GM23338 (cell line): ENCODE results near the gene SEC14L3. TPM values are rescaled to one million over a fixed set of nuclear protein-coding genes. Genes with fewer than 3 reads are reported as not detected.

Source experiments
- ATAC-seq: fragments of 200-7000 bp; cut with Tn5 transposase; 3 replicates; pipeline ENCODE4 v1.9.1; 2020
- DNase-seq: peaks from one replicate; pipeline ENCODE4 v3.0.0-alpha.2; 2015; ENCODE audit warnings: low spot score
- H2AFZ ChIP-seq: fragments of 200-600 bp; sonication (generic); 2 replicates; pipeline ENCODE4 v1.8.0; 2016; ENCODE audit warnings: antibody characterized with exemption, mild to moderate bottlenecking, moderate library complexity
- H3F3A ChIP-seq: fragments of 200-600 bp; sonication (generic); replicated peaks from 2 replicates; pipeline ENCODE4 v1.8.0; 2017; ENCODE audit warnings: antibody characterized with exemption, mixed run types, low read depth
- H3K27ac ChIP-seq: fragments of 200-600 bp; sonication (generic); 2 replicates; pipeline ENCODE4 v1.6.1; 2016; ENCODE audit warnings: low read depth
- H3K27me3 ChIP-seq: fragments of 200-600 bp; sonication (generic); 2 replicates; pipeline ENCODE4 v1.8.0; 2016; ENCODE audit warnings: mild to moderate bottlenecking, mixed run types, moderate library complexity; ENCODE audit not compliant: insufficient read depth
- H3K36me3 ChIP-seq: fragments of 200-600 bp; sonication (generic); 2 replicates; pipeline ENCODE4 v1.8.0; 2016; ENCODE audit warnings: mild to moderate bottlenecking; ENCODE audit not compliant: insufficient read depth
- H3K4me1 ChIP-seq: fragments of 200-600 bp; sonication (generic); 2 replicates; pipeline ENCODE4 v1.8.0; 2016; ENCODE audit warnings: mild to moderate bottlenecking, moderate library complexity; ENCODE audit not compliant: insufficient read depth
- H3K4me2 ChIP-seq: fragments of 200-600 bp; sonication (generic); 2 replicates; pipeline ENCODE4 v1.7.1; 2017; ENCODE audit warnings: mixed run types
- H3K4me3 ChIP-seq: fragments of 200-600 bp; sonication (generic); 2 replicates; pipeline ENCODE4 v1.6.1; 2016; ENCODE audit warnings: mixed run types
- H3K79me2 ChIP-seq: fragments of 200-600 bp; sonication (generic); replicated peaks from 2 replicates; pipeline ENCODE4 v1.8.0; 2017; ENCODE audit warnings: mild to moderate bottlenecking; ENCODE audit not compliant: insufficient read depth
- H3K9me2 ChIP-seq: fragments of 200-600 bp; sonication (generic); 2 replicates; pipeline ENCODE4 v1.8.0; 2017; ENCODE audit not compliant: insufficient read depth
- H4K20me1 ChIP-seq: fragments of 200-600 bp; sonication (generic); replicated peaks from 2 replicates; pipeline ENCODE4 v1.8.0; 2017; ENCODE audit warnings: mild to moderate bottlenecking; ENCODE audit not compliant: insufficient read depth
- H3K27ac Mint-ChIP-seq: 2 replicates; pipeline ENCODE4 v1.8.0; 2020; ENCODE audit warnings: inconsistent platforms, mild to moderate bottlenecking, moderate library complexity, mixed read lengths
- H3K27me3 Mint-ChIP-seq: 3 replicates; pipeline ENCODE4 v1.8.0; 2022; ENCODE audit warnings: low read depth, mild to moderate bottlenecking, moderate library complexity, mixed read lengths, inconsistent platforms; ENCODE audit not compliant: insufficient read depth, poor library complexity
- H3K36me3 Mint-ChIP-seq: 3 replicates; pipeline ENCODE4 v1.8.0; 2021; ENCODE audit warnings: low read depth, mild to moderate bottlenecking, inconsistent platforms, moderate library complexity, mixed read lengths
- H3K4me1 Mint-ChIP-seq: 3 replicates; pipeline ENCODE4 v1.8.0; 2020; ENCODE audit warnings: mild to moderate bottlenecking, inconsistent platforms, mixed read lengths
- H3K4me3 Mint-ChIP-seq: 3 replicates; pipeline ENCODE4 v1.8.0; 2021; ENCODE audit warnings: moderate library complexity, mild to moderate bottlenecking, inconsistent platforms, mixed read lengths
- H3K9me3 Mint-ChIP-seq: 3 replicates; pipeline ENCODE4 v1.8.0; 2020; ENCODE audit warnings: moderate library complexity, mild to moderate bottlenecking, inconsistent platforms, mixed read lengths
- CREB1 ChIP-seq: fragments of 250-450 bp; sonication (Bioruptor Pico); IDR thresholded peaks from 2 replicates; pipeline ENCODE4 v1.5.0; 2020; ENCODE audit warnings: low read depth, mild to moderate bottlenecking, moderate library complexity
- EZH2 ChIP-seq: fragments of 200-600 bp; sonication (generic); IDR thresholded peaks from one replicate; pipeline ENCODE4 v1.8.0; 2017; ENCODE audit warnings: antibody characterized with exemption, mild to moderate bottlenecking, low read depth; ENCODE audit not compliant: unreplicated experiment
- EZH2phosphoT487 ChIP-seq: fragments of 200-600 bp; sonication (generic); IDR thresholded peaks from one replicate; pipeline ENCODE4 v1.8.1; 2018; ENCODE audit warnings: antibody characterized with exemption; ENCODE audit not compliant: unreplicated experiment
- JUNB ChIP-seq: IDR thresholded peaks from one replicate; pipeline ENCODE4 v1.6.1; 2016; ENCODE audit warnings: antibody characterized with exemption; ENCODE audit not compliant: unreplicated experiment
- NANOG ChIP-seq: IDR thresholded peaks from 2 replicates; pipeline ENCODE4 v1.6.1; 2016; ENCODE audit warnings: antibody characterized with exemption, borderline replicate concordance
- STAT1 ChIP-seq: IDR thresholded peaks from one replicate; pipeline ENCODE4 v1.6.1; 2016; ENCODE audit warnings: antibody characterized with exemption; ENCODE audit not compliant: unreplicated experiment
- ZNF114 ChIP-seq: fragments of 250-450 bp; sonication (Bioruptor Pico); IDR thresholded peaks from 2 replicates; pipeline ENCODE4 v1.5.0; 2020; ENCODE audit warnings: mild to moderate bottlenecking, moderate library complexity
- ZNF331 ChIP-seq: fragments of 250-450 bp; sonication (Bioruptor Pico); IDR thresholded peaks from 2 replicates; pipeline ENCODE4 v1.5.0; 2020; ENCODE audit warnings: low read depth, mild to moderate bottlenecking, moderate library complexity
- polyA plus RNA-seq: library from polyadenylated mRNA; unstranded; fragments of >200 nt; fragmentation: Nextera tagmentation; extraction: Ambion mirVana; gene quantifications from 2 replicates; pipeline ENCODE4 v1.2.1, GENCODE V29; 2016
- total RNA-seq: library from RNA; depleted of rRNA; stranded (reverse); fragments of >200 nt; shearing (Covaris generic); gene quantifications from 2 replicates; pipeline ENCODE4 v1.2.3, GENCODE V29; 2014
- TF ChIP-seq, protein P1 (sequence below): fragments of 250-450 bp; sonication (Bioruptor Pico); IDR thresholded peaks from 2 replicates; pipeline ENCODE4 v1.5.0; 2020; ENCODE audit warnings: mild to moderate bottlenecking, moderate library complexity
- TF ChIP-seq, protein P2 (sequence below), 2 experiments: fragments of 200-600 bp in 1 of 2; sonication (generic) in 1 of 2; conservative IDR thresholded peaks; 2 replicates each; pipeline versions ENCODE4 v1.5.1 to v1.6.1; 2016 to 2017; ENCODE audit warnings: antibody characterized with exemption in 2 of 2, low read depth in 2 of 2, mild to moderate bottlenecking in 2 of 2, moderate library complexity in 1 of 2
- TF ChIP-seq, protein P3 (sequence below): IDR thresholded peaks from 2 replicates; pipeline ENCODE4 v1.6.1; 2016; ENCODE audit warnings: antibody characterized with exemption

Gene SEC14L3
- total and polyA plus RNA-seq, 2 experiments from 2014 or later: not detected

DNA sequence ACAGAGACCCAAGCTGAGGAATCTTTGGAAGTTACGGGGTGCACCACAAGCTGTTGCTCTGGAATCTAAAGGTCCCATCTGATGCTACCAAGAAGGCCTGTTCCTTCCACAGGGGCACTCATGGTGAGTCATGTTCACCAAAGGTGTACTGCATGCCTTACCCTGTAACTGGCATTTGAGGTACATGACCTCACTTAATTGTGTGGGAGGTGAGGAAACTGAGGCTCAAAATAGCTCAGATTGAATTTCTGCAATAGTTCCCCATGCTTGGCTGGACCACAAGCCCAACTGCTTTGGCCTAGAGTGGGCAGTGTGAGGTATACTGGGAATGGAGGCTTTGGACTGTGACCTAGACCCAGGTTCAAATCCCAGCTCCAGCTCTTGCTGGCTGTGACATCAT, 38.0 kb downstream of the SEC14L3 start:
- Histone ChIP-seq H4K20me1 (no peaks in the 10 kb centered on the region), H3F3A (peaks cover 3% of the 10 kb centered on the region; the same call in 1 of the 2 replicates), H3K4me3 (no peak overlapping the region), H3K27ac (no peak overlapping the region), H2AFZ (no peak overlapping the region), H3K4me2 (no peak overlapping the region), H3K36me3 (no peaks in the 10 kb centered on the region), H3K27me3 (no peaks in the 10 kb centered on the region), H3K4me1 (no peaks in the 10 kb centered on the region), H3K9me2 (0 out of 2 replicates have a peak, but pooled peaks cover 4% of the 10 kb centered on the region), H3K79me2 (no peaks in the 10 kb centered on the region)
- H3K9me3 Mint-ChIP-seq: peaks cover 7% of the 10 kb centered on the region
- TF ChIP-seq, protein P1, sequence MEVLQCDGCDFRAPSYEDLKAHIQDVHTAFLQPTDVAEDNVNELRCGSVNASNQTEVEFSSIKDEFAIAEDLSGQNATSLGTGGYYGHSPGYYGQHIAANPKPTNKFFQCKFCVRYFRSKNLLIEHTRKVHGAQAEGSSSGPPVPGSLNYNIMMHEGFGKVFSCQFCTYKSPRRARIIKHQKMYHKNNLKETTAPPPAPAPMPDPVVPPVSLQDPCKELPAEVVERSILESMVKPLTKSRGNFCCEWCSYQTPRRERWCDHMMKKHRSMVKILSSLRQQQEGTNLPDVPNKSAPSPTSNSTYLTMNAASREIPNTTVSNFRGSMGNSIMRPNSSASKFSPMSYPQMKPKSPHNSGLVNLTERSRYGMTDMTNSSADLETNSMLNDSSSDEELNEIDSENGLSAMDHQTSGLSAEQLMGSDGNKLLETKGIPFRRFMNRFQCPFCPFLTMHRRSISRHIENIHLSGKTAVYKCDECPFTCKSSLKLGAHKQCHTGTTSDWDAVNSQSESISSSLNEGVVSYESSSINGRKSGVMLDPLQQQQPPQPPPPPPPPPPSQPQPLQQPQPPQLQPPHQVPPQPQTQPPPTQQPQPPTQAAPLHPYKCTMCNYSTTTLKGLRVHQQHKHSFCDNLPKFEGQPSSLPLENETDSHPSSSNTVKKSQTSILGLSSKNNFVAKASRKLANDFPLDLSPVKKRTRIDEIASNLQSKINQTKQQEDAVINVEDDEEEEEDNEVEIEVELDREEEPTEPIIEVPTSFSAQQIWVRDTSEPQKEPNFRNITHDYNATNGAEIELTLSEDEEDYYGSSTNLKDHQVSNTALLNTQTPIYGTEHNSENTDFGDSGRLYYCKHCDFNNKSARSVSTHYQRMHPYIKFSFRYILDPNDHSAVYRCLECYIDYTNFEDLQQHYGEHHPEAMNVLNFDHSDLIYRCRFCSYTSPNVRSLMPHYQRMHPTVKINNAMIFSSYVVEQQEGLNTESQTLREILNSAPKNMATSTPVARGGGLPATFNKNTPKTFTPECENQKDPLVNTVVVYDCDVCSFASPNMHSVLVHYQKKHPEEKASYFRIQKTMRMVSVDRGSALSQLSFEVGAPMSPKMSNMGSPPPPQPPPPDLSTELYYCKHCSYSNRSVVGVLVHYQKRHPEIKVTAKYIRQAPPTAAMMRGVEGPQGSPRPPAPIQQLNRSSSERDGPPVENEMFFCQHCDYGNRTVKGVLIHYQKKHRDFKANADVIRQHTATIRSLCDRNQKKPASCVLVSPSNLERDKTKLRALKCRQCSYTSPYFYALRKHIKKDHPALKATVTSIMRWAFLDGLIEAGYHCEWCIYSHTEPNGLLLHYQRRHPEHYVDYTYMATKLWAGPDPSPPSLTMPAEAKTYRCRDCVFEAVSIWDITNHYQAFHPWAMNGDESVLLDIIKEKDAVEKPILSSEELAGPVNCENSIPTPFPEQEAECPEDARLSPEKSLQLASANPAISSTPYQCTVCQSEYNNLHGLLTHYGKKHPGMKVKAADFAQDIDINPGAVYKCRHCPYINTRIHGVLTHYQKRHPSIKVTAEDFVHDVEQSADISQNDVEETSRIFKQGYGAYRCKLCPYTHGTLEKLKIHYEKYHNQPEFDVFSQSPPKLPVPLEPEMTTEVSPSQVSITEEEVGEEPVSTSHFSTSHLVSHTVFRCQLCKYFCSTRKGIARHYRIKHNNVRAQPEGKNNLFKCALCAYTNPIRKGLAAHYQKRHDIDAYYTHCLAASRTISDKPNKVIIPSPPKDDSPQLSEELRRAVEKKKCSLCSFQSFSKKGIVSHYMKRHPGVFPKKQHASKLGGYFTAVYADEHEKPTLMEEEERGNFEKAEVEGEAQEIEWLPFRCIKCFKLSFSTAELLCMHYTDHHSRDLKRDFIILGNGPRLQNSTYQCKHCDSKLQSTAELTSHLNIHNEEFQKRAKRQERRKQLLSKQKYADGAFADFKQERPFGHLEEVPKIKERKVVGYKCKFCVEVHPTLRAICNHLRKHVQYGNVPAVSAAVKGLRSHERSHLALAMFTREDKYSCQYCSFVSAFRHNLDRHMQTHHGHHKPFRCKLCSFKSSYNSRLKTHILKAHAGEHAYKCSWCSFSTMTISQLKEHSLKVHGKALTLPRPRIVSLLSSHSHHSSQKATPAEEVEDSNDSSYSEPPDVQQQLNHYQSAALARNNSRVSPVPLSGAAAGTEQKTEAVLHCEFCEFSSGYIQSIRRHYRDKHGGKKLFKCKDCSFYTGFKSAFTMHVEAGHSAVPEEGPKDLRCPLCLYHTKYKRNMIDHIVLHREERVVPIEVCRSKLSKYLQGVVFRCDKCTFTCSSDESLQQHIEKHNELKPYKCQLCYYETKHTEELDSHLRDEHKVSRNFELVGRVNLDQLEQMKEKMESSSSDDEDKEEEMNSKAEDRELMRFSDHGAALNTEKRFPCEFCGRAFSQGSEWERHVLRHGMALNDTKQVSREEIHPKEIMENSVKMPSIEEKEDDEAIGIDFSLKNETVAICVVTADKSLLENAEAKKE (CRISPR knock-in tag): no peak
- no peak for TF ChIP-seq CREB1
- DNase-seq (no peak), ATAC-seq (no peak)
- H3K36me3 Mint-ChIP-seq: peaks cover 5% of the 10 kb centered on the region; the same call in 2 of the 3 replicates
- H3K4me1 Mint-ChIP-seq: peaks cover 18% of the 10 kb centered on the region
- H3K27me3 Mint-ChIP-seq: peaks cover 4% of the 10 kb centered on the region
- H3K4me3 Mint-ChIP-seq: no peak overlapping the region
- no peak overlapping the region for H3K27ac Mint-ChIP-seq

DNA sequence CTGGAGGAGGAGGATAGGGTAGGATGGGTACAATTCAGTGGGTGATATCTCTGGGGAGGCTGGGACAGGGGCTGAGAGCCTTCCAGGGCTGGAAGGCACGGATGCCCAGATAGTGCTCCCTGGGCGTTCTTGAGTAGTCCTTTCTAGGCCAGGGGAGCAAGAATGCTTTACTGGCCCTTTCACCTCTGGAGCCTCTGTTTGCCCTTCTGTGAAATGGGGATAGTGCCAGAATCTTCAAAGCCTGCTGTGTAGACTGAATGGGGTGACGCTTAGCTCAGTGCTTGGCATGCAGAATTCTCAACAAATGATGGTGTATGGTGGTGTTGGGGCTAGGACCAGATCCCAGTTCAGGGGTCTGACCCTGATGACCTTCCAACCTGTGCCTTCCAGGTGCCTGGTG, 38.6 kb downstream of the SEC14L3 start:
- no peak overlapping the region for H3K4me2 ChIP-seq
- H3K4me3 ChIP-seq: no peak overlapping the region
- H3K27me3 Mint-ChIP-seq: peaks cover 5% of the 10 kb centered on the region
- H4K20me1 ChIP-seq: no peaks in the 10 kb centered on the region
- H3K27ac ChIP-seq: no peak overlapping the region
- no peaks in the 10 kb centered on the region for H3K4me1 ChIP-seq
- no peaks in the 10 kb centered on the region for H3K79me2 ChIP-seq
- H3K4me1 Mint-ChIP-seq: peaks cover 18% of the 10 kb centered on the region
- H3K9me2 ChIP-seq: 0 out of 2 replicates have a peak, but pooled peaks cover 4% of the 10 kb centered on the region
- peaks cover 5% of the 10 kb centered on the region for H3K36me3 Mint-ChIP-seq
- H3K27ac Mint-ChIP-seq: no peak overlapping the region
- H3K27me3 ChIP-seq: no peaks in the 10 kb centered on the region
- H2AFZ ChIP-seq: no peak overlapping the region
- H3F3A ChIP-seq: peaks cover 3% of the 10 kb centered on the region; the same call in 1 of the 2 replicates
- ATAC-seq (no peak), DNase-seq (no peak)
- no peak overlapping the region for H3K4me3 Mint-ChIP-seq
- no peaks in the 10 kb centered on the region for H3K36me3 ChIP-seq
- peaks cover 7% of the 10 kb centered on the region for H3K9me3 Mint-ChIP-seq
- TF ChIP-seq ZNF114: no peak
- TF ChIP-seq EZH2: no peak
- no peak for TF ChIP-seq EZH2phosphoT487
- no peak for TF ChIP-seq CREB1
- TF ChIP-seq JUNB: no peak
- TF ChIP-seq, protein P2, sequence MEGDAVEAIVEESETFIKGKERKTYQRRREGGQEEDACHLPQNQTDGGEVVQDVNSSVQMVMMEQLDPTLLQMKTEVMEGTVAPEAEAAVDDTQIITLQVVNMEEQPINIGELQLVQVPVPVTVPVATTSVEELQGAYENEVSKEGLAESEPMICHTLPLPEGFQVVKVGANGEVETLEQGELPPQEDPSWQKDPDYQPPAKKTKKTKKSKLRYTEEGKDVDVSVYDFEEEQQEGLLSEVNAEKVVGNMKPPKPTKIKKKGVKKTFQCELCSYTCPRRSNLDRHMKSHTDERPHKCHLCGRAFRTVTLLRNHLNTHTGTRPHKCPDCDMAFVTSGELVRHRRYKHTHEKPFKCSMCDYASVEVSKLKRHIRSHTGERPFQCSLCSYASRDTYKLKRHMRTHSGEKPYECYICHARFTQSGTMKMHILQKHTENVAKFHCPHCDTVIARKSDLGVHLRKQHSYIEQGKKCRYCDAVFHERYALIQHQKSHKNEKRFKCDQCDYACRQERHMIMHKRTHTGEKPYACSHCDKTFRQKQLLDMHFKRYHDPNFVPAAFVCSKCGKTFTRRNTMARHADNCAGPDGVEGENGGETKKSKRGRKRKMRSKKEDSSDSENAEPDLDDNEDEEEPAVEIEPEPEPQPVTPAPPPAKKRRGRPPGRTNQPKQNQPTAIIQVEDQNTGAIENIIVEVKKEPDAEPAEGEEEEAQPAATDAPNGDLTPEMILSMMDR (conservative IDR thresholded peaks at IDR 0.05; ENCODE audit: low read depth in 2 of 2): no peak
- no peak for TF ChIP-seq NANOG
- TF ChIP-seq ZNF331: no peak
- TF ChIP-seq STAT1: no peak
- TF ChIP-seq, protein P3, sequence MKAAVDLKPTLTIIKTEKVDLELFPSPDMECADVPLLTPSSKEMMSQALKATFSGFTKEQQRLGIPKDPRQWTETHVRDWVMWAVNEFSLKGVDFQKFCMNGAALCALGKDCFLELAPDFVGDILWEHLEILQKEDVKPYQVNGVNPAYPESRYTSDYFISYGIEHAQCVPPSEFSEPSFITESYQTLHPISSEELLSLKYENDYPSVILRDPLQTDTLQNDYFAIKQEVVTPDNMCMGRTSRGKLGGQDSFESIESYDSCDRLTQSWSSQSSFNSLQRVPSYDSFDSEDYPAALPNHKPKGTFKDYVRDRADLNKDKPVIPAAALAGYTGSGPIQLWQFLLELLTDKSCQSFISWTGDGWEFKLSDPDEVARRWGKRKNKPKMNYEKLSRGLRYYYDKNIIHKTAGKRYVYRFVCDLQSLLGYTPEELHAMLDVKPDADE: no peak
